Ammon's horn (tissue), 1 donor: ENCODE measurements around the gene UNC5A.

ENCODE experiments used
- DNase-seq: peaks from one replicate; pipeline ENCODE4 v3.0.0-alpha.2; 2016; ENCODE audit warnings: low spot score

UNC5A gene

GRCh38 chr5:176810081-176810597, at the start of gene UNC5A:
Gene UNC5A, plus strand, starts transcription at chr5:176810559. Its CDS starts 192 bp downstream, at chr5:176810751.
- DNase-seq, result no peak

GRCh38 chr5:176761755-176762154, 48.6 kb upstream of the UNC5A start:
- DNase-seq, result no peak

- DNase-seq, result no peak
Measured at GRCh38 chr5:176762489-176762888, 47.9 kb upstream of the UNC5A start.

- DNase-seq, result no peak
Measured at GRCh38 chr5:176765687-176766086, 44.7 kb upstream of the UNC5A start.

GRCh38 chr5:176768174-176768970, 42.0 kb upstream of the UNC5A start:
- DNase-seq, result no peak

GRCh38 chr5:176769911-176770310, 40.4 kb upstream of the UNC5A start:
- DNase-seq, result no peak

GRCh38 chr5:176770431-176770830, 39.9 kb upstream of the UNC5A start:
- DNase-seq, result no peak

GRCh38 chr5:176771102-176771845, 39.1 kb upstream of the UNC5A start:
- DNase-seq, result no peak

GRCh38 chr5:176772271-176773210, 37.8 kb upstream of the UNC5A start:
- DNase-seq, result no peak

GRCh38 chr5:176773408-176774035, 36.8 kb upstream of the UNC5A start:
- DNase-seq, result no peak

- DNase-seq, result no peak
Measured at GRCh38 chr5:176774216-176775171, 35.9 kb upstream of the UNC5A start.

- DNase-seq, result no peak
Measured at GRCh38 chr5:176775409-176775808, 35.0 kb upstream of the UNC5A start.

- no peak for DNase-seq
Measured at GRCh38 chr5:176776141-176776865, 34.1 kb upstream of the UNC5A start.

- DNase-seq, result no peak
Measured at GRCh38 chr5:176776916-176777315, 33.4 kb upstream of the UNC5A start.

GRCh38 chr5:176778921-176779465, 31.4 kb upstream of the UNC5A start:
- DNase-seq, result no peak

GRCh38 chr5:176779537-176779936, 30.8 kb upstream of the UNC5A start:
- DNase-seq, result no peak

- DNase-seq, result no peak
Measured at GRCh38 chr5:176780176-176781053, 29.9 kb upstream of the UNC5A start.

- DNase-seq, result peak; percentile 31
Measured at GRCh38 chr5:176781054-176781375, 29.3 kb upstream of the UNC5A start.
